ENCODE data around the gene GAL. TPM values are rescaled to one million over a fixed set of nuclear protein-coding genes. Genes with fewer than 3 reads are reported as not detected.

GAL gene
- total RNA-seq, 1 experiment from 2014 or later, result 4.4 TPM

- Histone ChIP-seq H3K27ac (ENCODE audit: low read depth, low read length, poor library complexity, severe bottlenecking) (no peak overlapping the region), H3K27me3 (replicated peaks; ENCODE audit: insufficient read depth, low read depth, low read length, poor library complexity) (peaks cover 19% of the 10 kb centered on the region), H3K9me3 (ENCODE audit: low read depth, low read length, poor library complexity, severe bottlenecking) (peaks cover 12% of the 10 kb centered on the region), H3K4me3 (ENCODE audit: low read depth, low read length, poor library complexity, severe bottlenecking) (no peak overlapping the region), H3K4me1 (ENCODE audit: insufficient read depth, low read length, poor library complexity, severe bottlenecking) (no peaks in the 10 kb centered on the region), H3K36me3 (ENCODE audit: insufficient read depth, low read length, poor library complexity, severe bottlenecking) (no peaks in the 10 kb centered on the region)
- no peak for DNase-seq (ENCODE audit: low spot score)
- BruUV-seq (replicated peaks), result no TSS peak
- ChIA-PET POLR2A (ENCODE audit: low non-redundant PET) (no interaction called here), CTCF (no interaction called here)
- intact Hi-C loops (cut with micrococcal nuclease; ENCODE audit: unreplicated experiment), result no loop called here
- TF ChIP-seq CTCF (conservative IDR thresholded peaks at IDR 0.05; ENCODE audit: low read depth, low read length), result no peak
- no peak for TF ChIP-seq EZH2 (IDR thresholded peaks at IDR 0.05; ENCODE audit: borderline replicate concordance, low read depth, low read length, poor library complexity, severe bottlenecking)
Measured at GRCh38 chr11:68649851-68650555, 34.3 kb upstream of the GAL start.

- no peak for DNase-seq (ENCODE audit: low spot score)
- intact Hi-C loops (cut with micrococcal nuclease; ENCODE audit: unreplicated experiment), result no loop called here
- H3K4me1 ChIP-seq (ENCODE audit: insufficient read depth, low read length, poor library complexity, severe bottlenecking), result no peaks in the 10 kb centered on the region
- ChIA-PET CTCF (no interaction called here), POLR2A (ENCODE audit: low non-redundant PET) (no interaction called here)
- BruUV-seq (replicated peaks), result no TSS peak
- TF ChIP-seq CTCF (conservative IDR thresholded peaks at IDR 0.05; ENCODE audit: low read depth, low read length) (no peak), EZH2 (IDR thresholded peaks at IDR 0.05; ENCODE audit: borderline replicate concordance, low read depth, low read length, poor library complexity, severe bottlenecking) (no peak)
- no peaks in the 10 kb centered on the region for H3K36me3 ChIP-seq (ENCODE audit: insufficient read depth, low read length, poor library complexity, severe bottlenecking)
- no peak overlapping the region for H3K4me3 ChIP-seq (ENCODE audit: low read depth, low read length, poor library complexity, severe bottlenecking)
- peaks cover 12% of the 10 kb centered on the region for H3K9me3 ChIP-seq (ENCODE audit: low read depth, low read length, poor library complexity, severe bottlenecking)
- H3K27me3 ChIP-seq (replicated peaks; ENCODE audit: insufficient read depth, low read depth, low read length, poor library complexity), result peaks cover 27% of the 10 kb centered on the region
- no peak overlapping the region for H3K27ac ChIP-seq (ENCODE audit: low read depth, low read length, poor library complexity, severe bottlenecking)
Measured at GRCh38 chr11:68650801-68651200, 33.5 kb upstream of the GAL start.

GRCh38 chr11:68651208-68651984, 32.9 kb upstream of the GAL start:
- ChIA-PET POLR2A (ENCODE audit: low non-redundant PET) (no interaction called here), CTCF (no interaction called here)
- intact Hi-C loops (cut with micrococcal nuclease; ENCODE audit: unreplicated experiment), result no loop called here
- TF ChIP-seq EZH2 (IDR thresholded peaks at IDR 0.05; ENCODE audit: borderline replicate concordance, low read depth, low read length, poor library complexity, severe bottlenecking), result no peak
- no peak for TF ChIP-seq CTCF (conservative IDR thresholded peaks at IDR 0.05; ENCODE audit: low read depth, low read length)
- no peak overlapping the region for H3K4me3 ChIP-seq (ENCODE audit: low read depth, low read length, poor library complexity, severe bottlenecking)
- no peaks in the 10 kb centered on the region for H3K36me3 ChIP-seq (ENCODE audit: insufficient read depth, low read length, poor library complexity, severe bottlenecking)
- no TSS peak for BruUV-seq (replicated peaks)
- no peak for DNase-seq (ENCODE audit: low spot score)
- peaks cover 25% of the 10 kb centered on the region for H3K27me3 ChIP-seq (replicated peaks; ENCODE audit: insufficient read depth, low read depth, low read length, poor library complexity)
- H3K9me3 ChIP-seq (ENCODE audit: low read depth, low read length, poor library complexity, severe bottlenecking), result peaks cover 7% of the 10 kb centered on the region
- H3K4me1 ChIP-seq (ENCODE audit: insufficient read depth, low read length, poor library complexity, severe bottlenecking), result no peaks in the 10 kb centered on the region
- no peak overlapping the region for H3K27ac ChIP-seq (ENCODE audit: low read depth, low read length, poor library complexity, severe bottlenecking)

All from A673 (cell line).